Measurements from ENCODE around the gene DOCK3.

- no peak for TF ChIP-seq EP300 (IDR thresholded peaks at IDR 0.05)
- TF ChIP-seq CTCF (IDR thresholded peaks at IDR 0.05) = no peak
Observed at GRCh38 chr3:50642382-50642781, 32.3 kb upstream of the DOCK3 start.
